ENCODE results near the gene CDK13.

The CDK13 gene

DNA sequence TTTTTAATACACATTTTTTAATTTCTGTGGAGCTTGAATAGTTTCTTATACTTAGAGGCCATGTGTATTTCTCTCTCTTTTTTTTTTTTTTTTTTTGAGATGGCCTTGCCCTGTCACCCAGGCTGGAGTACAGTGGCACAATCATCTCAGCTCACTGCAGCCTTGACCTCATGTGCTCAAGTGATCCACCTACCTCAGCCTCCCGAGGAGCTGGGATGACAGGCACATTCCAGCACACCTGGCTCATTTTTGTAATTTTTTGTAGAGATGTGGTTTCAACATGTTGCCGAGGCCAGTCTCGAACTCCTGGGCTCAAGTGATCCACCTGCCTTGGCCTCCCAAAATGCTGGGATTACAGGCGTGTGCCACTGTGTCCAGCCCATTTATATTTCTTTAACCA, 64.3 kb downstream of the CDK13 start:
- Histone ChIP-seq H3K4me1 (ENCODE audit: insufficient read depth, low read length) (no peaks in the 10 kb centered on the region), H3K36me3 (ENCODE audit: insufficient read depth, low read length) (no peaks in the 10 kb centered on the region; the same call in 1 of the 2 replicates), H3K9ac (ENCODE audit: low read depth, low read length) (no peak overlapping the region), H3K9me3 (ENCODE audit: control insufficient read depth, insufficient read depth, low read length) (no peaks in the 10 kb centered on the region)

DNA sequence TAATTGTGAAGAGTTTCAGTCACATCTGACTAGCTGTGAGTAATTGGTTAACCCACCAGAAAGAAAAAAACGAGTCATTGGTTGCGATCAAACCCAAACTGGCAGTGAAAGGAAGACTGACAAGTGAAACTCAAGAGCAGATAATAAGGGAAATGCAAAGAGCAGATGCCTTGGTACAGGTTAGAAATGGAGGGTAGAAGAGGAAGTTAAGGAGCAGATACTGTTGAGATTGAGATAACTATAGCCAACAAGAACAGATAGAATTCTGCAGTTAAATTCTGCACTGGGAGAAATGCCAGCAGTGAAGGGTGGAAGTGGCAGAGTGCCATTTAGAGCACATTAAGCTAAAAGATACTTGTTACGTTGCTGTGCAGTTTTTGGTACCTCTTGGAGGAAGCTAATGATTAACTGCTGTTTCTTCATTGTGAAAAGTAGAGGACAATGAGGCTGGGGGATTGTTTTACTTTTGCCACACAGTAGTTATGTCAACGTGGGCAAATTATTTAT, 65.8 kb downstream of the CDK13 start:
- Histone ChIP-seq H3K4me1 (ENCODE audit: insufficient read depth, low read length) (no peaks in the 10 kb centered on the region), H3K9me3 (ENCODE audit: control insufficient read depth, insufficient read depth, low read length) (no peaks in the 10 kb centered on the region), H3K9ac (ENCODE audit: low read depth, low read length) (no peak overlapping the region), H3K36me3 (ENCODE audit: insufficient read depth, low read length) (no peaks in the 10 kb centered on the region)

DNA sequence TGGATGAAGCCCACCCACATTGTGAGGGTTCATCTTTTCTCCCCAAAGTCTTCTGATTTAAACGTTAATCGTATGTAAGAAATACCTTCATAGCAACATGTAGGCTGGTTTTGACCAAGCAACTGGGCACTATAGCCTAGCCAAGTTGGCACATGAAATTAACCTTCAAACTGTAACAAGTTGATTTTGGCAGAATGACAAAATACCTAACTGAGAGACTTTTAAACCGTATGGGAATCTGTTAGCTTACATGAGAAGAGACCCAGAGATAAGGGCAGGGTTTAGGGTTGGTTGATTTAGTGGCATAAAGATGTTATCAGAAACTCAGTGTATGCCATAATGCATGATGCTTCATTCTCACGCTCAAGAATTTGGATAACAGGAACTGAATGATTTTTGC, 69.5 kb downstream of the CDK13 start:
- Histone ChIP-seq H3K9me3 (ENCODE audit: control insufficient read depth, insufficient read depth, low read length) (no peaks in the 10 kb centered on the region), H3K36me3 (ENCODE audit: insufficient read depth, low read length) (no peaks in the 10 kb centered on the region), H3K9ac (ENCODE audit: low read depth, low read length) (no peak overlapping the region), H3K4me1 (ENCODE audit: insufficient read depth, low read length) (no peaks in the 10 kb centered on the region)

DNA sequence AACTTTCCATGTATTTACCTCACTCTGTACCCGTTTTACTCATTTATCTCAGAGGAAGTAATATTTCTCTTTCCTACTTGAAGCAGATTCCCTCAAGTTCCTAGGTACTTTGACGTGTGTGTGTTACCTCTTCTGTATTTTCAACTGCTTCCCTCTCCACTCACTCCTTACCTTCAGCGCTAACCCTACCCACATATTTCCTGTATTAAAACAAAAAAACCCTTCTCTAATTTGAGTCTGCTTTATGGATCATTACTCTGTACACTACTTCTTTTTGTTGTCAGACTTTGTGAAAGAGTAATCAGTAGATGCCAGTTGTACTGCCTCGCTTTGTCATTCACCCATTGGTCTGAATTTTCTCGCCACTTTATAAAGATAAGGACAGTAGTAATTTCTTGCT, 74.0 kb downstream of the CDK13 start:
- Histone ChIP-seq H3K36me3 (ENCODE audit: insufficient read depth, low read length) (no peaks in the 10 kb centered on the region), H3K9me3 (ENCODE audit: control insufficient read depth, insufficient read depth, low read length) (no peaks in the 10 kb centered on the region), H3K9ac (ENCODE audit: low read depth, low read length) (no peak overlapping the region), H3K4me1 (ENCODE audit: insufficient read depth, low read length) (no peaks in the 10 kb centered on the region)

DNA sequence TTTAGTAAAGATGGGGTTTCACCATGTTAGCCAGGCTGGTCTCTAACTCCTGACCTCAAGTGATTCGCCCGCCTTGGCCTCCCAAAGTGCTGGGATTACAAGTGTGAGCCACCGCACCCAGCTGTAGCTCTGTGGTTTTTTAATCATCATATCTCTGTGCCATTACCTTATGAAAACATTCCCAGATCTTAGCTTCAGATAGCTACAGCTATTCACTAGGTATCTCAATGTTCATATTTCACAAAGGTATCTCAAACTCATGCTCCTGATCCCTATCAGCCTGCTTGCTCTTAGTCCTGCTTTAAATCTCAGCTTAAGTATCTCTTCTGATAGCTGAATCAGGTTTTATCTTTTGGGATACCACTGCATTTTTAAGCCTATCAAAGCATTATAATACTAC, 74.8 kb downstream of the CDK13 start:
- no peaks in the 10 kb centered on the region for H3K36me3 ChIP-seq (ENCODE audit: insufficient read depth, low read length)
- H3K9ac ChIP-seq (ENCODE audit: low read depth, low read length): no peak overlapping the region
- no peaks in the 10 kb centered on the region for H3K9me3 ChIP-seq (ENCODE audit: control insufficient read depth, insufficient read depth, low read length)
- no peaks in the 10 kb centered on the region for H3K4me1 ChIP-seq (ENCODE audit: insufficient read depth, low read length)

DNA sequence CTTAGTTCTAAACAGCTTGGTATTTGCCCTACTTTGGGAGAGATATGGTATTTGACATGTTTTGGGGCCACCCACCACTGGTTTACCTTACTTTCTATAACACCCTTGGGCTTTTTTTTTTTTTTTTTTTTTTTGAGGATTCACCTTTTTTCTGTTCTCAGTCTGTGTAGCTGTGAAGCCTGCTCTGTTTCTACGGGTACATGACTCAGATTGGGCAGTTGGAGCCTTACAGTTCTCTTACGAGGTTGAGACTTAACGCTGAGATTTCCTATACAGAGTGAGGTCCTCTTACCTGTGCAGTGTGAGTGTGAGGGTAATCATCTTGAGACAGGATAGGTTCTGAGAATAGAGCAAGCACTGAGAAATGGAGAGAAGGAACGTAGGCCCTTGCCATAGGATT, 77.5 kb downstream of the CDK13 start:
- no peak overlapping the region for H3K9ac ChIP-seq (ENCODE audit: low read depth, low read length)
- no peaks in the 10 kb centered on the region for H3K36me3 ChIP-seq (ENCODE audit: insufficient read depth, low read length)
- no peaks in the 10 kb centered on the region for H3K9me3 ChIP-seq (ENCODE audit: control insufficient read depth, insufficient read depth, low read length)
- H3K4me1 ChIP-seq (ENCODE audit: insufficient read depth, low read length): no peaks in the 10 kb centered on the region

DNA sequence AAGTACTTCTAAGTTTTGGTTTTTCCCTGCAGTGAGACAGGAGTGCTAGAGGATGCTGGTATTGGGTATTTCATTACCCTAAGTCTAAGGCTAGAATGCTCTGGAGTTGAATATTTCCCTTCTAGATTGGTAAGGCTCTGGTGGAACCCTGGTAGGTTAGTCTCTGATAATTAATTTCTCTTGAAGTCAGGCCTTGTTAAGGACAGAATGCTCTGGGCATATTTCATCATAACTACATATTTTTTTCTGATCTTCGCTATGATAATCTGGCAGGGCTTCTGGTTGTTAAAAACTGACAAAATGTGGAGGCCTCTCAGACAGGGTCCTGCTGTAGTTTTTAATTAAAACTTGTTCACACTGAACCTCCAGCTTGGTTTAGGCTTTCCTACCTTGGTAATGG, 83.8 kb downstream of the CDK13 start:
- no peak overlapping the region for H3K9ac ChIP-seq (ENCODE audit: low read depth, low read length)
- H3K4me1 ChIP-seq (ENCODE audit: insufficient read depth, low read length): no peaks in the 10 kb centered on the region
- no peaks in the 10 kb centered on the region for H3K9me3 ChIP-seq (ENCODE audit: control insufficient read depth, insufficient read depth, low read length)
- no peaks in the 10 kb centered on the region for H3K36me3 ChIP-seq (ENCODE audit: insufficient read depth, low read length)

DNA sequence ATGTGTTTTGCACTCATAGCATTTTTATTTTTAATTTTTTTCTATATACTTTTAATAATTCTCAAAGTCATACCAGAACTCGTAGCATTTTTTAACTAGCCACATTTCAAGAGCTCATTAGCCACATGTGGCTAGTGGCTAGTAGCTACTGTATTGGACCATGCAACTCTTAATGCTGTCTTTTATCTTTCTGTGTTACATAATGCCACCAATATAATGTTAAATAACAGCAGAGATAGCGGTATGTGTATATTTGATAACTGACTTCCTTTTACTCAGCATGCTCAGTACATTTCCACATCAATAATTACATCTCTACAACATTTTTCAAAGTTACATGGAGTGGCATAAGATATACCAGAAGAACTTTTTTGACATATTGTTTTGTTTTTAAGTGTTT, 91.4 kb downstream of the CDK13 start:
- Histone ChIP-seq H3K36me3 (ENCODE audit: insufficient read depth, low read length) (no peaks in the 10 kb centered on the region), H3K9me3 (ENCODE audit: control insufficient read depth, insufficient read depth, low read length) (no peaks in the 10 kb centered on the region), H3K9ac (ENCODE audit: low read depth, low read length) (no peak overlapping the region), H3K4me1 (ENCODE audit: insufficient read depth, low read length) (no peaks in the 10 kb centered on the region)

DNA sequence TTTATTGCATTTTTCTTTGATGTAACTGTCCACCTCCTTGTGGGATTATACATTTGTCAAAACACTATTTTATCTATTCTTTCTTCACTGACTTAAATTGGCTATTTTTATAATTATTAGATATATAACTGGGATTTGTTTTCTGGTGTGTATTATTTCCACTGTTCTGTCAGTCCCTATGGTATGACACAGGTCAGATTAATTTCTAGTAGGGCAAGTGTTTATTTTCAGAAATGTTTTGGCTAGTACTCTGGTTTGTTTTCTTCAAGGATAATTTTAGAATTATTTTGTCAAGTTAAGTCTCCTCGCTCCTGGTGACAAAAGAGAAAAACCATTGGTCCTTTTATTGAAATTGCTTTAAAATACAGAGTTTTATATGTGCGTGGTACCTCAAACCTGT, 93.1 kb downstream of the CDK13 start:
- no peak overlapping the region for H3K9ac ChIP-seq (ENCODE audit: low read depth, low read length)

DNA sequence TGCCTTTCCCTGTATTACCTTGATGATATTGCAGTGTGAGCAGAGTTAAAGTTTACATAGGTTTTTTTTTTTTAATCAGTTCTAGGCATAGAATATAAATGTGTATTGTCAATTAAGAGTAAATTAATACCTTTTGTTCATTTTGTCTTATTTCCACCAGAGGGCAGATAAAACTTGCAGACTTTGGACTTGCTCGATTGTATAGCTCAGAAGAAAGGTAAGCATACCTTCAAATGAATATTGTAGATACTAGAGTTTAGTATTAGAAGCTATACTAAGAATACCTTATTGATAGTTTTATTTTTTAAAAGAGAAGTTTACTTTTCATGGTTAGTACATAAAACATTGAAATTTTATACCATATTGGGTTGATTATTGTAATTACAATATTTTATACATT, 97.6 kb downstream of the CDK13 start:
- Histone ChIP-seq H3K9ac (ENCODE audit: low read depth, low read length) (no peak overlapping the region), H3K9me3 (ENCODE audit: control insufficient read depth, insufficient read depth, low read length) (no peaks in the 10 kb centered on the region), H3K36me3 (ENCODE audit: insufficient read depth, low read length) (no peaks in the 10 kb centered on the region), H3K4me1 (ENCODE audit: insufficient read depth, low read length) (no peaks in the 10 kb centered on the region)

More for the DNA sequence above, 93.1 kb downstream of the CDK13 start:
- Histone ChIP-seq H3K36me3 (ENCODE audit: insufficient read depth, low read length) (no peaks in the 10 kb centered on the region), H3K9me3 (ENCODE audit: control insufficient read depth, insufficient read depth, low read length) (no peaks in the 10 kb centered on the region), H3K4me1 (ENCODE audit: insufficient read depth, low read length) (no peaks in the 10 kb centered on the region)

DNA sequence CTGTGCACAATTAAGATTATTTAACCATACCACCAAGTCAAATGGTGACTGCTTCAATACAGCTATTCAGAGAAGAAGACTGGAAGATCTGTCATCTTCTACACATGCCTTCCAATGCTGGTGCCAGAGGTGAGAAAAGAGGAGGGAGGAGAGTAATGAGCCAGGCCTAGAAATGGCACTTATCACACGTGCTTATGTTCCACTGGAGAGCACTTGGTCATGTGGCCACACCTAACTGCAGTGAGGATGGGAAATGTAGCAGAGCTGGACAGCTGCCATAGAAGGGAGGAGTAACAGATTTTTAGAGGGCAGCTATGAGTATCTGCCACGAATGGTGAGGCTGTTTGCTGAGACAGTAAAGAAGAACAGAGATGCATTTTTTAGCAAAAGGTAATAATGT, 107.2 kb downstream of the CDK13 start:
- Histone ChIP-seq H3K36me3 (ENCODE audit: insufficient read depth, low read length) (no peaks in the 10 kb centered on the region), H3K9me3 (ENCODE audit: control insufficient read depth, insufficient read depth, low read length) (no peaks in the 10 kb centered on the region), H3K4me1 (ENCODE audit: insufficient read depth, low read length) (no peaks in the 10 kb centered on the region; the same call in 1 of the 2 replicates), H3K9ac (ENCODE audit: low read depth, low read length) (no peak overlapping the region)

DNA sequence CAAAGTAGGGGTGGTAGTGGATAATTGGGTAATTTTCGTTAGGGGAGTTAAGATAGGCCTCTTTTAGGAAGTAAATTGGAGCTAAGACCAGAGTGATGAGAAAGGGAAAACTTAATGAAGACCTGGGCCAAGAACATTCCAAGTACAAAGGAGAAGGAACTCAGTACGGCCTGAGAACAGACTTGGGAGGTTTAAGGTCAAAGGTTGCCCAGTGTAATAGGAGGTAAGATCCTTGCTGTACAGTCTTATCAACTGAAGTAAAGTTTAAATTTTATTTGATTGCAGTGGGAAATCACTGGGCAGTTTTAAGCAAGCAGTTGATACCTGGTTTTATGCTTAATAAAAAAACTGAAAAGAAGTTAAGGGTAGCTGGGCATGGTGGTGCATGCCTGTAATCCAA, 108.0 kb downstream of the CDK13 start:
- no peaks in the 10 kb centered on the region; the same call in 1 of the 2 replicates for H3K4me1 ChIP-seq (ENCODE audit: insufficient read depth, low read length)
- H3K9ac ChIP-seq (ENCODE audit: low read depth, low read length): no peak overlapping the region
- H3K9me3 ChIP-seq (ENCODE audit: control insufficient read depth, insufficient read depth, low read length): no peaks in the 10 kb centered on the region
- no peaks in the 10 kb centered on the region for H3K36me3 ChIP-seq (ENCODE audit: insufficient read depth, low read length)

DNA sequence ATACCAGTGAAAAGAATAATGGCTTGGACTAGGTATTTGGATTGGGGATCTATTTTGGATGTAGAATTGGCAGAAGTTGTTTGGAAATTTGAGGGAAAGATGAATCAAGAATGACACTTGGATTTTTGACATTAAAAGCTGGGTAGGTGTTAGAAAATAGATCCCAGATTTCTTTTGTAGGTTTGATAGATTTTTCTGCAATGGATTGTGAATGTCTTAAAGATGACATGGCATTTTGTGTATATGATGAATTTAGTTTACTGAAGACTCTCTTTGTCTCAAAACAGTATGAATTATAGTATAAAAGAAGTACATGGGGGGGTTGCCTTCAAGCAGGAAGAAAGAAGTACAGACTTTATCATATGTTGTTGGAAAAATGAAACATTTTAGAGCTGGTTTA, 108.6 kb downstream of the CDK13 start:
- Histone ChIP-seq H3K4me1 (ENCODE audit: insufficient read depth, low read length) (no peaks in the 10 kb centered on the region; the same call in 1 of the 2 replicates), H3K9me3 (ENCODE audit: control insufficient read depth, insufficient read depth, low read length) (no peaks in the 10 kb centered on the region), H3K9ac (ENCODE audit: low read depth, low read length) (no peak overlapping the region), H3K36me3 (ENCODE audit: insufficient read depth, low read length) (no peaks in the 10 kb centered on the region)

DNA sequence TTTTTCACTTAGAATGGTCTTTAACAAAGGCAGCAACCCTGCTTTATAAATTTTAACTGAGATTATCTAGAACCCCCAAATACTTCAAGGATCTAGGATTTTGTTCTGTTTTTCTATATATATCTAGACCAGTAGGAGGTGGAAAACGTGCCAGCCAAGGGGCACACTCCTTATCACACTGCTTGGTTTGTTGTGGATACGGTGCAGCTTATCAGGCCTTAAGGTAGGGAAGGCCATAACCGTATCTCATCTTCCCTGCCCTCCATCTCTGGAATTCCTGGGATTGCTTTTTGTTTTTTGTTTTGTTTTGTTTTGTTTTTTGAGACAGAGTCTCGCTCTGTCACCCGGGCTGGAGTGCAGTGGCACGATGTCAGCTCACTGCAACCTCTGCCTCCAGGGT, 109.0 kb downstream of the CDK13 start:
- Histone ChIP-seq H3K4me1 (ENCODE audit: insufficient read depth, low read length) (no peaks in the 10 kb centered on the region; the same call in 1 of the 2 replicates), H3K9me3 (ENCODE audit: control insufficient read depth, insufficient read depth, low read length) (no peaks in the 10 kb centered on the region), H3K9ac (ENCODE audit: low read depth, low read length) (no peak overlapping the region), H3K36me3 (ENCODE audit: insufficient read depth, low read length) (no peaks in the 10 kb centered on the region)

DNA sequence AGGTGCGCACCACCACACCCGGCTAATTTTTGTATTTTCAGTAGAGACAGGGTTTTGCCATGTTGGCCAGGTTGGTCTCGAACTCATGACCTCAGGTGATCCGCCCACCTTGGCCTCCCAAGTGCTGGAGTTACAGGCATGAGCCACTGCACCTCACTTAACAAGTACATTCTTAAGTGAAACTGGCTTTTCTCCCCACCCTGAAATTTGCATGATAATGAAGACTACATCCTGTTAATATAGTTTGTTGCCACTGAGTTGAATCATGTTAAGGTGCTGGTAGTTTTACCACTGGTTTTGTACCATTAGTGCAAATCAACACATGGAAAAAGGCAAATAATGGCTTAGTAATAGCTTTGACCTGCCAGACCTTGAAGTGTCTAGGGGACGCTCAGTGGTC, 122.2 kb downstream of the CDK13 start:
- peaks cover 4% of the 10 kb centered on the region; the same call in 1 of the 2 replicates for H3K4me1 ChIP-seq (ENCODE audit: insufficient read depth, low read length)
- no peaks in the 10 kb centered on the region for H3K36me3 ChIP-seq (ENCODE audit: insufficient read depth, low read length)

DNA sequence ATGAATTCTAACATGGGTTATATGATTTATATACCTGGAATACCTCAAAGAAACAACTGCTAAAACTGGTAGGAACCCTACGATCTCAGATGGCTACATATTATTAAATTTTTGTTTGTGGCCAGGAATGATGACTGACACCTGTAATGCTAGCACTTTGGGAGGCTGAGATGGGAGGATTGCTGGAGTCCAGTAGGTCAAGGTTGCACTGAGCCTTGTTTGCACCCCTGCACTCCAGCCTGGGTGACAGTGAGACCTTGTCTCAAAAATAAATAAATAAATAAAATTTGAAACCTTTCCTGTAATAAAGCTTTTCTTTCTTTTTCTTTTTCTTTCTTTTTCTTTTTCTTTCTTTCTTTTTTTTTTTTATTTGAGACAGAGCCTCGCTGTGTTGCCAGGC, 123.2 kb downstream of the CDK13 start:
- Histone ChIP-seq H3K36me3 (ENCODE audit: insufficient read depth, low read length) (no peaks in the 10 kb centered on the region), H3K9me3 (ENCODE audit: control insufficient read depth, insufficient read depth, low read length) (no peaks in the 10 kb centered on the region), H3K4me1 (ENCODE audit: insufficient read depth, low read length) (peaks cover 4% of the 10 kb centered on the region; the same call in 1 of the 2 replicates), H3K9ac (ENCODE audit: low read depth, low read length) (no peak overlapping the region)

More for the DNA sequence above, 122.2 kb downstream of the CDK13 start:
- H3K9ac ChIP-seq (ENCODE audit: low read depth, low read length): no peak overlapping the region
- H3K9me3 ChIP-seq (ENCODE audit: control insufficient read depth, insufficient read depth, low read length): no peaks in the 10 kb centered on the region
